HG02798 (cell line): ENCODE results near the gene PLCB1.
A peak's percentile ranks its signal among the peaks of the same experiment; 100 is the strongest.

Experiments used
- ATAC-seq: cut with Tn5 transposase; IDR thresholded peaks from one replicate; pipeline ENCODE4 v1.9.1; 2021; ENCODE audit warnings: mild to moderate bottlenecking; ENCODE audit not compliant: unreplicated experiment, poor library complexity

PLCB1 gene

GRCh38 chr20:8519887-8520286 is 387.8 kb downstream of the PLCB1 start:
- no peak for ATAC-seq

- ATAC-seq: no peak
Measured at GRCh38 chr20:8522168-8522567, 390.1 kb downstream of the PLCB1 start.

- ATAC-seq: no peak
Measured at GRCh38 chr20:8523684-8524083, 391.6 kb downstream of the PLCB1 start.

GRCh38 chr20:8524101-8525016 is 392.3 kb downstream of the PLCB1 start:
- no peak for ATAC-seq

- ATAC-seq: no peak
Measured at GRCh38 chr20:8525017-8525343, 392.9 kb downstream of the PLCB1 start.

- no peak for ATAC-seq
Measured at GRCh38 chr20:8526610-8527009, 394.5 kb downstream of the PLCB1 start.

- ATAC-seq: no peak
Measured at GRCh38 chr20:8527998-8528723, 396.1 kb downstream of the PLCB1 start.

GRCh38 chr20:8530022-8530421 is 398.0 kb downstream of the PLCB1 start:
- no peak for ATAC-seq

- ATAC-seq: no peak
Measured at GRCh38 chr20:8532169-8532568, 400.1 kb downstream of the PLCB1 start.

GRCh38 chr20:8534368-8535160 is 402.5 kb downstream of the PLCB1 start:
- ATAC-seq: no peak

GRCh38 chr20:8535403-8536261 is 403.6 kb downstream of the PLCB1 start:
- ATAC-seq: peak; percentile 46

GRCh38 chr20:8536262-8536618 is 404.2 kb downstream of the PLCB1 start:
- ATAC-seq: no peak

- no peak for ATAC-seq
Measured at GRCh38 chr20:8540466-8540865, 408.4 kb downstream of the PLCB1 start.

- no peak for ATAC-seq
Measured at GRCh38 chr20:8542110-8542486, 410.0 kb downstream of the PLCB1 start.

- no peak for ATAC-seq
Measured at GRCh38 chr20:8545212-8545611, 413.1 kb downstream of the PLCB1 start.

GRCh38 chr20:8547035-8547650 is 415.1 kb downstream of the PLCB1 start:
- ATAC-seq: no peak

- no peak for ATAC-seq
Measured at GRCh38 chr20:8547968-8548588, 416.0 kb downstream of the PLCB1 start.

- ATAC-seq: no peak
Measured at GRCh38 chr20:8549192-8549591, 417.1 kb downstream of the PLCB1 start.

GRCh38 chr20:8557711-8558110 is 425.6 kb downstream of the PLCB1 start:
- no peak for ATAC-seq
